ENCODE data around the gene ASCC1. TPM values are rescaled to one million over a fixed set of nuclear protein-coding genes. Genes with fewer than 3 reads are reported as not detected.

Gene ASCC1
- total RNA-seq, 1 experiment from 2014 or later = 40.2 TPM

DNA sequence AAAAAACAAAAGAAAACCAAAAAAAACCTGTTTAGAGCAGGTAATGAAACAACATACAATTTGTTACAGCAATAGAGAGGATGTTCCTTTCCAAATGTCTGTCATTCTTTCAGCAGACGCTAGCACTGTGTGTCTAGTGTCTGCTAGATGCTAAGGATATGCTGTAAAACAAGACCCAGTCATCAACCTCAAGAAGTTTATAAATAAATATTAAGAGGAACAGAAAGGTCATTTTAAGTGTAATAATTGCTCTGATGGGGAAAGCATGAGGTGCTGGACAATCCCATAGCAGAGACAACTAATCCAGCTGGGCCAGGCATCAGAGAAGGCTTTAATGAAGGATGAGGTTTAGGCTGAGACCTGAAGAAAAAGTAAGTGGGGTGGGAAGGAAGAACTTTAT lies 23.3 kb upstream of the ASCC1 start:
- H3K9me3 ChIP-seq (ENCODE audit: low read depth, low read length, poor library complexity, severe bottlenecking) = no peaks in the 10 kb centered on the region
- H3K27me3 ChIP-seq (replicated peaks; ENCODE audit: insufficient read depth, low read depth, low read length, poor library complexity) = no peaks in the 10 kb centered on the region
- POLR2A ChIA-PET (ENCODE audit: low non-redundant PET) = interaction anchor here (0.6 kb wide), 1 partner anchor 26 kb away, joined by 3 read pairs; no protein-coding TSS in a partner anchor
- peaks cover 5% of the 10 kb centered on the region for H3K4me1 ChIP-seq (ENCODE audit: insufficient read depth, low read length, poor library complexity, severe bottlenecking)
- no peak overlapping the region for H3K4me3 ChIP-seq (ENCODE audit: low read depth, low read length, poor library complexity, severe bottlenecking)
- BruUV-seq (replicated peaks) = no TSS peak
- H3K36me3 ChIP-seq (ENCODE audit: insufficient read depth, low read length, poor library complexity, severe bottlenecking) = peaks cover 10% of the 10 kb centered on the region
- DNase-seq (ENCODE audit: low spot score) = no peak
- TF ChIP-seq, protein P1, sequence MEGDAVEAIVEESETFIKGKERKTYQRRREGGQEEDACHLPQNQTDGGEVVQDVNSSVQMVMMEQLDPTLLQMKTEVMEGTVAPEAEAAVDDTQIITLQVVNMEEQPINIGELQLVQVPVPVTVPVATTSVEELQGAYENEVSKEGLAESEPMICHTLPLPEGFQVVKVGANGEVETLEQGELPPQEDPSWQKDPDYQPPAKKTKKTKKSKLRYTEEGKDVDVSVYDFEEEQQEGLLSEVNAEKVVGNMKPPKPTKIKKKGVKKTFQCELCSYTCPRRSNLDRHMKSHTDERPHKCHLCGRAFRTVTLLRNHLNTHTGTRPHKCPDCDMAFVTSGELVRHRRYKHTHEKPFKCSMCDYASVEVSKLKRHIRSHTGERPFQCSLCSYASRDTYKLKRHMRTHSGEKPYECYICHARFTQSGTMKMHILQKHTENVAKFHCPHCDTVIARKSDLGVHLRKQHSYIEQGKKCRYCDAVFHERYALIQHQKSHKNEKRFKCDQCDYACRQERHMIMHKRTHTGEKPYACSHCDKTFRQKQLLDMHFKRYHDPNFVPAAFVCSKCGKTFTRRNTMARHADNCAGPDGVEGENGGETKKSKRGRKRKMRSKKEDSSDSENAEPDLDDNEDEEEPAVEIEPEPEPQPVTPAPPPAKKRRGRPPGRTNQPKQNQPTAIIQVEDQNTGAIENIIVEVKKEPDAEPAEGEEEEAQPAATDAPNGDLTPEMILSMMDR (conservative IDR thresholded peaks at IDR 0.05; ENCODE audit: low read depth, low read length) = no peak
- TF ChIP-seq EZH2 (IDR thresholded peaks at IDR 0.05; ENCODE audit: borderline replicate concordance, low read depth, low read length, poor library complexity, severe bottlenecking) = no peak
- H3K27ac ChIP-seq (ENCODE audit: low read depth, low read length, poor library complexity, severe bottlenecking) = no peak overlapping the region
- intact Hi-C loops (cut with micrococcal nuclease; ENCODE audit: unreplicated experiment) = no loop called here
- CTCF ChIA-PET = no interaction called here

- Histone ChIP-seq H3K4me1 (ENCODE audit: insufficient read depth, low read length, poor library complexity, severe bottlenecking) (no peaks in the 10 kb centered on the region), H3K27me3 (replicated peaks; ENCODE audit: insufficient read depth, low read depth, low read length, poor library complexity) (no peaks in the 10 kb centered on the region)
- BruUV-seq (replicated peaks) = no TSS peak
Measured at GRCh38 chr10:72238392-72239175, 22.5 kb upstream of the ASCC1 start.

DNA sequence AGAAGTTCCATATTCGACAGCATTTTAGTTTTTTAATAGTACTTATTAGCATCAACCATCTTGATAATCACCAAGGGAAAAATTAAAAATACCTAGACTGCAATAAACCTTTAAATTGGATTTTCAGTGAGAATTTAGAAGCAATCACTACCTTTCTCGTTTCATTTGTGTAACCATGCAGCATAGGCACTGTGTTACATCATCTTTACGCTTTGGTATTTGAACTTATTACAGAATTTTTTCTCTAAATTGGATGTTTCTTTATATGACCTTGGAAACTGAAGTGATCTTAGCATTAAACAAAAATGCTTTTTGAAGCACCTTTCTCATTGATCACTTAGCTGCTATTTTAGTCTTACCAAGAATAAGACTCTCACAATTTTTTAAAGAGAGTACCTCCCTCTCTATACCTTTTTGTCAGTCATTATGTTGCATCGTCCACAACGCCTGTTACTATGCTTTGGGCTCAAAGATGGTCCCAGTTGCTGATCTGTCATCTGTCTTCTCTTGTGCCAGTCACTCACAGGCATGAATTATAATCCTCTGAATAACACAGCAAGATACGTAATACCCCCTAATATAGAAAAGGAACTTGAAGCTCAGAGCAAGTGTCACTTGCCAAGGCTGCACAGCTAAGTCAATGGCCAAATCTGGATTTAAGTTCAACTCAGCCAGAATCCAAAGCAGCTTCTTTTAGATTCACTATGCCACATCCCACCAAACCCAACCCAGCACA lies 19.6 kb upstream of the ASCC1 start:
- H3K27ac ChIP-seq (ENCODE audit: low read depth, low read length, poor library complexity, severe bottlenecking) = no peak overlapping the region
- intact Hi-C loops (cut with micrococcal nuclease; ENCODE audit: unreplicated experiment) = no loop called here
- TF ChIP-seq, protein P1 (conservative IDR thresholded peaks at IDR 0.05; ENCODE audit: low read depth, low read length) = no peak
- no peak for TF ChIP-seq EZH2 (IDR thresholded peaks at IDR 0.05; ENCODE audit: borderline replicate concordance, low read depth, low read length, poor library complexity, severe bottlenecking)
- BruUV-seq (replicated peaks) = no TSS peak
- H3K27me3 ChIP-seq (replicated peaks; ENCODE audit: insufficient read depth, low read depth, low read length, poor library complexity) = no peaks in the 10 kb centered on the region
- H3K36me3 ChIP-seq (ENCODE audit: insufficient read depth, low read length, poor library complexity, severe bottlenecking) = peaks cover 27% of the 10 kb centered on the region
- no peaks in the 10 kb centered on the region for H3K4me1 ChIP-seq (ENCODE audit: insufficient read depth, low read length, poor library complexity, severe bottlenecking)
- ChIA-PET POLR2A (ENCODE audit: low non-redundant PET) (no interaction called here), CTCF (no interaction called here)
- no peaks in the 10 kb centered on the region for H3K9me3 ChIP-seq (ENCODE audit: low read depth, low read length, poor library complexity, severe bottlenecking)
- DNase-seq (ENCODE audit: low spot score) = no peak
- H3K4me3 ChIP-seq (ENCODE audit: low read depth, low read length, poor library complexity, severe bottlenecking) = no peak overlapping the region

More at GRCh38 chr10:72238392-72239175, 22.5 kb upstream of the ASCC1 start:
- Histone ChIP-seq H3K36me3 (ENCODE audit: insufficient read depth, low read length, poor library complexity, severe bottlenecking) (peaks cover 19% of the 10 kb centered on the region), H3K4me3 (ENCODE audit: low read depth, low read length, poor library complexity, severe bottlenecking) (no peak overlapping the region), H3K9me3 (ENCODE audit: low read depth, low read length, poor library complexity, severe bottlenecking) (no peaks in the 10 kb centered on the region), H3K27ac (ENCODE audit: low read depth, low read length, poor library complexity, severe bottlenecking) (no peak overlapping the region)
- ChIA-PET CTCF (no interaction called here), POLR2A (ENCODE audit: low non-redundant PET) (interaction anchor here (0.6 kb wide), 1 partner anchor 18 kb away, joined by 7 read pairs; no protein-coding TSS in a partner anchor)
- DNase-seq (ENCODE audit: low spot score) = no peak
- intact Hi-C loops (cut with micrococcal nuclease; ENCODE audit: unreplicated experiment) = no loop called here
- TF ChIP-seq EZH2 (IDR thresholded peaks at IDR 0.05; ENCODE audit: borderline replicate concordance, low read depth, low read length, poor library complexity, severe bottlenecking) = no peak
- TF ChIP-seq, protein P1 (conservative IDR thresholded peaks at IDR 0.05; ENCODE audit: low read depth, low read length) = no peak
